ENCODE data around the gene RP2.
A peak's percentile ranks its signal among the peaks of the same experiment; 100 is the strongest.

The RP2 gene

DNA sequence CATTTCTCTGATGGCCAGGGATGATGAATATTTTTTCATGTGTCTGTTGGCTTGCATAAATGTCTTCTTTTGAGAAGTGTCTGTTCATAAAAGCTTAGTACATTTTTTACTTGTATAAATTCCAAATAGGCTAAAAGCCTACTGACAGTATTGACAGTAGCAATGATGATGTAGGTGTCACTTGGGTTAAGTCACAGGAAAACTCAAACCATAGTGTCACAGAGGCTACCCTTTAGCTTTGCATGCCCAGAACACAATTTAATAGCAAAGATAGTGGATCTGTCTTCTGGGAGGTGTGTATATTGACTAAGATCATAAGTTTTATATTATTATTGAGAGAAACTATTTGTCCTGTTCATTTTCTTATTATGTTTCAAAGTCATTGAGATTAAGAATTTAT lies 8.1 kb downstream of the RP2 start:
- DNase-seq (ENCODE audit: low read depth), result no peak

DNA sequence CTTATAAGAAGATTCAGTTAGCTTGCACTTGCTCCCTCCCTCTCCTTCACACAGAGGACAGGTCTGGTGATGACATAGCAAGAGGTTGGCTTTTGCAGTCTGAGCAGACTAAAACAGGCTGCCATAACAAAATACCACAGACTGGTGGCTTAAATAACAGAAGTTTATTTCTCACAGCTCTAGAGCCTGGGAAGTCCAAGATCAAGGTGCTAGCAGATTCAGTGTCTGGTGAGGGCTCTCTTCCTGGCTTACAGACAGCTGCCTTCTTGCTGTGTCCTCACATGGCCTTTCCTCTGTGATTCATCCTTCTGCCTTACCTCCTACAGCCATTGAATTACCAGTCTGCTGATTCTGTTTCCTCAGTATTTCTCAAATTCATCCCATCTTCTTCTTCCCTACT lies 13.1 kb downstream of the RP2 start:
- DNase-seq (ENCODE audit: low read depth), result no peak

DNA sequence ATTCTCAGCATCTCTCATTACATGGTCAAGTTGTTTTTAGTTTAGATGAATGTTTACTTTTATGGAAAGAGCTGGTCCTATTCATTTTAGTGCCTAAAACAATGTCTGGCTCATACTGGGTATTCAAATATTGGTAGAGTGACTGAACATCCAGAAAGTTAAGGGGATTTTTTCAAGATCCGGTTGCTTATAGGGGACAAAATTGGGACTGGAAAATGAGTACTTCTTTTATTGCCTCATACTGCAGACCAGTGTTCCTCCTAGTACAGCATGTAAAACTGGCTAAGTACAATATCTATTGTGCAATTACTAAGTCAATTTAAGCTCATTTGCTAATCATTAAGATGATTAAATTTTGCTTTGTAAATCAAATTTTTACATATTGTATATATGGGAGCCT lies 13.9 kb downstream of the RP2 start:
- no peak for DNase-seq (ENCODE audit: low read depth)

DNA sequence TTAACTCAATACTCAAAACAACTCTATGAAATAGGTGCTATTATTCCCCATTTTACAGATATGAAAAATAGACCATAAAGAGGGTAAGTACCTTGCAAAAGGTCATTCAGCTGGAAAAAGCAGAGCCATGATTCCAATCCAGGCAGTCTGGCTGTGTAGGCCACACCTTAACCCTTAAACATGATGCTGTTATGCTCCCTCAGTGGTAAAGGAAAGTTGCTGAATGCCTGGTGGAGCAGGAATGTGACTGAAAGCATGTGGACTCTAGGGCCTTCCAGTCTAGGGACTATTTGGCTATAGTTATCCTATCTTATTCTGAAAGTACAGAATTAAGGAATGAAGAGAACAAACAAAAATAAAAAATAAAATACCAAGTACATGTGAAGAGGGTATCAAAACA lies 19.6 kb downstream of the RP2 start:
- DNase-seq (ENCODE audit: low read depth), result no peak

DNA sequence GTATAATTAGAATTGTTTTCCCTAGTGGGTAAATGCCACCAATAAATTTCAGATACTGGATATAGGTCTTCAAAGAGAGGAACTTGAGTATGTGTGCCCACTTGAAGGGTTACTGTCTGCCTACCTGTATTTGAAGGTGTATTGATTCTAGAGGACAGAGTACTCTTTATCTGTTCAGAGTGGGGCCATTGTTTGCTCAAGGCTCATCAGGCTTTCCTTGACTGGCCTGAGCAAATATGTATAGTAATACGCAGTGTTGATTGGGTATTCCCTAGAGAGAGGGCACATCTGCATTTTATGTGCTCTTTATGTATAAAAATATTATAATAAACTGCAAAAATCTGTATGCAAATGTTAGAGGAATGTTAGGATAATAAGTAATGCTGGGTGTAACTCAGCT lies 23.7 kb downstream of the RP2 start:
- DNase-seq (ENCODE audit: low read depth), result no peak

DNA sequence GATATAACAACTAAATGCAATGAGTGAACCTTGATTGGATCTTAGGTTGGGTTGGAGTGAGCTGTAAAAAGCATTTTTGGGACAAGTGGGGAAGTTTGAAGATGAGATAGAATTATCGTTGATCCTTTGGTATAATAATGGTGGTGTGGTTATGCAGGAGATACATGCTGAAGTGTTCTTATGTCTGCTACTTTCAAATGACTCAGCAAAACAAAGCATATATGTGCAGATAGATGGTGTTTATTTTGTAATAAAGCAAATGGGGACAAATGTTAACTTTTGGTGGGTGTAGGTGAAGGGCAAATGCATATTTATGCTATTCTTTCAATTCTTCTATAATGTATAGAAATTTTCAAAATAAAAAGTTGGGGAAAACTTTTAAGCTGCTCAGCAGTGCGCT lies 26.2 kb downstream of the RP2 start:
- no peak for DNase-seq (ENCODE audit: low read depth)

DNA sequence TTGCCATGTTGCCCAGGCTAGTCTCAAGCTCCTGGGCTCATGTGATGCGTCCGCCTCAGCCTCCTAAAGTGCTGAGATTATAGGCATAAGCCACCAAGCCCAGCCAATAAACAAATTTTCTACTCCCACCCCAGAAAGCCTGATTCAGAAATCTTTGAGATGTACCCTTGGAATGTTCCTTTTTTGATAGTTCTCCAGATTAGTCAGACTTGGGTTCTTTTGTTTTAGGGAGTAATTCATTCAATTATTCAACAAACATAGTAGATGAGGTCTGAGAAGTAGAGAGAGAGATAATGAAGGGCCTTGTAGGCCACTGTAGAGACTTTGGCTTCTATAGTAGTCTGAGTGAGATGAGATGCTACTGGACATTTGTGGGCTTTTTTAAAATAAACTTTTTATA lies 27.8 kb downstream of the RP2 start:
- no peak for DNase-seq (ENCODE audit: low read depth)

DNA sequence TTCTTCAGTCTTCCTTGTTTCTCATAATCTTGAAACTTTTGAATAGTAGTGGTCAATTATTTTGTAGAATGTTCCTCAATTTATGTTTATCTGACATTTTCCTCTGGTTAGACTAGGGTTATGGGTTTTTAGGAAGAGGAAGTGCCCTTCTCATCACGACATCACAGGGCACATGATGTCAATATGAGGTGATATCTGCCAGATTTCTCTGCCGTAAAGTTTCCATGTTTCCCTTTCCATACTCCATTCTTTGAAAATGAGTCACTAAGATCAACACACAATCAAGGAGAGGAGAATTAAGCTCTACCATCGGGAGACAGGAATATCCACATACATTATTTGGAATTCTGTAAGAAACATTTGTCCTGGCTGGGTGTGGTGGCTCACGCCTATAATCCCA lies 28.4 kb downstream of the RP2 start:
- DNase-seq (ENCODE audit: low read depth), result no peak

DNA sequence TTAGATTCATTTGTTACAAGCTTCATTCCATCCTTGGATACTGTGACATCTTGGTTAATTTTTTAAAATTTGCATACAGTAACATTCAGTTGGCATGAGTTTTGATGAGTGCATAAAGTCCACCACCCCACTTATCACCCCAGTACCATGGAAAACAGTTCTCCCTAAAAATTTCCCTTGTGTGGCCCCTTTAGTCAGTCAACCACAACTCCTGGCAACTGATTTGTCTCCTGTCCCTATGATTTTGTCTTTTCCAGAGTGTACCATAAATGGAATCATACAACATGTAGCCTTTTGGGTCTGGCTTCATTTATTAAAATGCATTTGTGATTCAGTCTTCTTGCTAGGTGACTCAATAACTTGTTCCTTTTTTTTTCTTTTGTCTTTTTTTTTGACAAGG lies 29.9 kb downstream of the RP2 start:
- DNase-seq (ENCODE audit: low read depth), result no peak

DNA sequence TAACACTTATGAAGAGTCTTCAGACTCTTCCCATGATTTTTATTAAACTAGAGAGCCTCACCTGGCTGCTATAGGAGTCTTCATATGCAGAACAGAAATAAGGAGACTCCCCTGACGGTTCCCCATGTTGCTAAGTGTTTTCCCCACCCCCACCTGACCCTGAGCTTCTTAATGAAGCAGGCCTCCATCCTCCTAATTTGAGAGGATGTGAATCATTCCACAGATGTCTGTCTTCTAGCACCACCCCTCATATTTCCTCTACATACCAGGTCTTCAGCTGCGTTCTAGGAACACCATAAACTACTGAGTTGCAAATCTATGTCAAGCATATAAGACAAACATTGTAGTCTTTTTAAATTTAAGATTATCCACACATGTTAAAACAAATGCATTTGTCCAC lies 36.9 kb downstream of the RP2 start:
- no peak for DNase-seq (ENCODE audit: low read depth)

DNA sequence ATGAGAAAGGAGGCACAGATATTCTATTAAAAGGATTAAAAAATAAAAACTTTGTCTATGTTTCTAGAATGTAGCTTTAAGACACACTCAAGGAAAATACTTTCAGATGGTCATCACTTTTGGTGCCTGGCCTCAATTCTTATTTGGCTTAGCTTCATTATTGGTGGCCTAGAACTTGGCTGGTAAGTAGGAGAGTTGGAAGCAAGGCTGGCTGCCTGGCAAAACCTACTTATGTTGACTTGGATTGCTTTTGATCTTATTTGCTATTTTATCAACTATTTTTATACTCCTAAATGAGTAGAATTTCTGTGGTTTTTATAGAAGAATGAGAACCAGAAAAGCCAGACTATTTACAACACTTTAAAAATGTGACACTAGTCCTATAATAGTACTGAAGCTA lies 40.1 kb downstream of the RP2 start:
- no peak for DNase-seq (ENCODE audit: low read depth)

DNA sequence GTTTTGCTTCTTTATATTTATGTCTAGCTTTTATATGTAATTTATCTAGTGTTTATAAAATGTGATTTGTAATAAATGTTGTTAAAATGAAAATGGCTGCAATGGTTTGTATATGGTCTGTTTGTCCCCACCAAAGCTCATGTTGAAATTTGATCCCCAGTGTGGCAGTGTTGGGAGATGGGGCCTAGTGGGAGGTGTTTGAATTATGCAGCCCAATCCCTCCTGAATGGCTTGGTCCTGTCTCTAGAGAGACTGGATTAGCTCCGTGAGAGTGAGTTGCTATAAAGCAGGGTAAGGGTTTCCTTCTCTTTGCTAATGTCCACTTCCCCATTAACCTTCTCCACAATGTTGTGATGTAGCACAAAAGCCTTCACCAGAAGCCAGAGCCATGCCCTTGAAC lies 45.4 kb downstream of the RP2 start:
- no peak for DNase-seq (ENCODE audit: low read depth)

DNA sequence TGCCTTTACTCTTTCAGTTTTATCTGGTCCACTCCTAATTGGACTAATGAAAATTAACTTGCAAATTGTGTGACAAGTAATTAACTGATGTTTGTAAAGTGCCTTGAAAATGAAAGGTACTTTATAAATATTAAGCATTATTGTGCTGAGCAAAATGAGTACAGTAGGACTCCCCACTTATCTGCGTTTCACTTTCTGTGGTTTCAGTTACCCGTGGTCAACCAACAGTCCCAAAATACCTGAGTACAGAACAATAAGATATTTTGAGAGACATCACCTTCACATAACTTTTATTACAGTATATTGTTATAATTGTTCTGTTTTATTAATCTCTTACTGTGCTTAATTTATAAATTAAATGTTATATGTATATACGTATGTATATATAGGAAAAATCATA lies 48.0 kb downstream of the RP2 start:
- DNase-seq (ENCODE audit: low read depth), result no peak

DNA sequence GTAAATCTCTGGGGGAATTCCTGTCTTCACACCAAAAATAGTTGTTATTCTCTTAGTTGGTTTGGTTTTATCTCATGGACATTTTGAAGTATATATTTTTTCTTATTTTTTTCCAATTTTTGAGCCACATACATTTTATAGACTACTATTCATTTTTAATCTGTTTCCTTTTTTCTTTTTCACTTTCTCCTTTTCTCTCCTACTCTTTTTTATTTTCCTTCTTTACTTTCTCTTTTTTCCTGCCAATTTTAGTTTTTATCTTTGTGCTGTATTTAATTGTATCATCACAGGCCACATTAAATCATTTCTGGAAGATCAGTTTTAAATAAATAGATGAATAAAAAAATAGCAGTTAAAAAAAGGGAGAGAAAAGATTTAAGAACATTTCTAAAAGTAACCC lies 61.4 kb downstream of the RP2 start:
- no peak for DNase-seq (ENCODE audit: low read depth)

DNA sequence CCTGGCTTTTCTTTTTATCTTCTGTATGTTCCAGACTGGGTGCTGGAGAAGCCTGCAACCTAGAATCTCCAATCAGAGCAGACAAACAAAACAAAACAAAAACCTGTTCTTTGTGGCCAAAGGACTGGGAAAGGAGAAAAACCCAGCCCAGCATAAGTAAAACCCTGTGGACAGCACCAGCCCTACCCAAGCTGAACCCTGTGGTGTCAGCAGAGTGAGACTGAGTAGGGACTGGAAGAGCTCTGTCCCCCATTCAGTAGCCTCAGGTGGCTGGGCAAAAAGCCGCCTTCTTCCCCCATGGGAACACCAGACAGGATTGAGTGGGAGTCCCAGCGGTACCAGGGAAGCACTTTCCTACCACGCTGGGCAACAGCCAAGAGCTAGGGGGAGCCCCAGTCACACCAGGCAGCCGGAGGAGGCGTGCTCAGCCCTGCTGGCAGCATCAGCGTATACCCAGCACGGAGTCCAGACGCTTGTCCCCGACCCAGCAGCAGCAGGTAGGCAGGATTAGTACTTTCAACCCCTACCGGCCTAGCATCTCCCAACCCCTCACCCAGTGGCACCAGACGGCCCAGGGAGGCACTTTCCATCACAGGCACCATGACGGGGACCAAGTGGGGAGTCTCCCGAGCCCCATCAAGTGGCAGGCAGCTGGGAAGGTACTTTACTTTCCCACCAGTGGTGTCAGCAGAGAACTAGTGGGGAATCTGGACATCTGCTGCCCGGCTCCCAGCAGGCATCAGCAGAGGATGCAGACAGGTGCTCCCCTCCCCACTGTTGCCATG lies 66.8 kb downstream of the RP2 start:
- peak; percentile 28 for DNase-seq (ENCODE audit: low read depth)

DNA sequence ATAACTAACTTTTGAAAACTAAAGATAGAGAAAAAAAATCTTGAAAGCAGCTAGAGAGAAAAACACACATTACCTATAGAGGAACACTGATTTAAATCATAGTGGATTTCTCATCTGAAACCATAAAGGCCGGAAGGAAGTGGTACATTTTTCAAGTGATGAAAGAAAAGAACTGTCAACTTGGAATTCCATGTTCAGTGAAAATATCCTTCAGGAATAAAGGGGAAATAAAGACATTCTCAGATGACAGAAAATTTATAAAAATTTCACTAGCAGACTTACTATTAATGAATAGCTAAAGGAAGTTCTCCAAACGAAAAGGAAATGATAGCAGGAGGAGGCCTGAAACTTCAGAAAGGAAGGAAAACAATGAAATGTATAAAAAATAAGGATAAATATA lies 67.8 kb downstream of the RP2 start:
- no peak for DNase-seq (ENCODE audit: low read depth)

DNA sequence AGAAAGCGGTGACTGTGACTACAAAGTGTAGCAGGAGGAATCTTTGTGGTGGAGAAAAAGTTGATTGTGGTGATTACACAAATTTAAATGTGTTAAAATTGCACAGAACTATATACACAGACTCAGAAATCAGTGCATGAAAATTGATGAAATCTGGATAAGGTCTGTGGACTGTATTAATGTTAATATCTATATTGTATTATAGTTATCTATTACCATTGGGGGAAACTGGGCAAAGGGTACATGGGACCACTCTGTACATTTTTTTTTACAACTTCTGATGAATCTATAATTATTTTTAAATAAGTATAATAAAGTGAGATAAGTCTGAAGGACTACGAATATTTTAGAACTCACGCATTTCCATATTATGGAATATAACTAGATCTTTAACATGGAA lies 73.6 kb downstream of the RP2 start:
- DNase-seq (ENCODE audit: low read depth), result no peak

DNA sequence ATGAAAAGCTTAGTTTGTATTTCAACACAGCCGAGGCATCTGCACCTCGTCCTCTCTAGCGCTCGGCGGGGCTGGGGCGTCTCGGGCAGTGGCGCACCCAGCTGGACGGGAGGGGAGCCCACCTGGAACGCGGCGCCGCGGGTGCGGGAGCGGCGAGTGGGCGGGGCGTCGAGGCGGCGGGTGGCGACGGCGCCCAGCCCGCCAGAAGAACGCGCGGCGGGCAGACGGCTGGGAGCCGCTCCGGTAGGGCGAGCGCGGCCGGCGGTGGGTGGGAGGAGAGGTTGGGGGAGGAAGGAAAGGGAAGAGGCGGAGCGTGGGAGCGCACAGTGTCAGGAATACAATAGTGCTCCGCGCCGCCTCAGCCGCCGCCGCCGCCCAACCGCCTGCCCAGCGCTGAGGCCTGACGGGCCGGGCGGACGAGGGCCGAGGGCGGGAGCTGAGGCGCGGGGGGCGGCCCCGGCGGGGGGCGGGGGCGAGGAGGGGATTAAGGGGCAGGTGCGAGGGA lies 75.3 kb downstream of the RP2 start, which contains the start of gene JADE3:
TSS of gene JADE3 (plus strand) at position 324 of the 505 bp plus-strand sequence. CDS start 72,474 bp downstream, outside the sequence.
- DNase-seq (ENCODE audit: low read depth), result no peak

DNA sequence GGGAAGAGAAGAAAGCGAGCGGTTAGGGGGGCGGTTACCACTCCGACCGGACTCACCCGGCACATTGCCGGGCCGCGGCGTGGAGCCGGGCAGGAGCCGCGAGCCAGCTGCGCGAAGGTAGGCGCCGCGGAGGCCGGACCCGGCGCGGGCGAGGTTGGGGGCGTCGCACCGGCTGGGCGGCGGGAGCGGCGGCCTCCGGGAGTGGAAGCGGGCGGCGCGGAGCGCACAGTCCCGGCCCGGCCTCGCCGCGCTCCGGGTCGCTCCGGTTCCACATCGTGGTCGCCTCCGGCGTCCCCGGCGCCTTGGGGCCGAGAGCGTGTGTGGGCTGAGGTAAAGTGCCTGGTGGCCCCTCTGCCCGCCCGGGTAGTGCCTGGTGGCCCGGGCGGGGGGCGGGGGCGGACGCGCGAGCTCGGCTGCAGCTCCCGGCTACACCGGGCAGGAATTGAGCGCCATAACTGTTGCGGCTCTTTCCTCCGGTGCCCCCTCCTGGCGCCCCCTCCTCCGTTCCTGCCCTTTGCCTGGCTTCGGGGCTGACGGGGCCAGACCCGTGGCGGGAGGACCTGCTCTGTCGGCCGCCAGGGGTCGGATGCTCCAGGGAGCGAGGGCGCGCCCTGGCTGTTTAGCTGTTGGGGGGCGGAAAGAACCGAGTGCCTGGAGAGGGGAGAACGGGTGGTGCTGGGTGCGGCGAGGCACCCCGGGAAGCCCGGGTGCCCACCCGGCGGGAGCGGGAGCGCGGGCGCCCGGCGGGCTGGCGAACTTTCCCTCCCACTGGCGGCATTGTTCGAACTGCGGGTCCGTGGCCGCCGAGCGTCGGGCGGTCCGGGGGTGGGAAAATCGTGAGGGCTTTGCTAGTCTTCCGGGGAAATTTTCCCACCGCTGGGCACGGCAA lies 76.0 kb downstream of the RP2 start:
- DNase-seq (ENCODE audit: low read depth), result no peak

DNA sequence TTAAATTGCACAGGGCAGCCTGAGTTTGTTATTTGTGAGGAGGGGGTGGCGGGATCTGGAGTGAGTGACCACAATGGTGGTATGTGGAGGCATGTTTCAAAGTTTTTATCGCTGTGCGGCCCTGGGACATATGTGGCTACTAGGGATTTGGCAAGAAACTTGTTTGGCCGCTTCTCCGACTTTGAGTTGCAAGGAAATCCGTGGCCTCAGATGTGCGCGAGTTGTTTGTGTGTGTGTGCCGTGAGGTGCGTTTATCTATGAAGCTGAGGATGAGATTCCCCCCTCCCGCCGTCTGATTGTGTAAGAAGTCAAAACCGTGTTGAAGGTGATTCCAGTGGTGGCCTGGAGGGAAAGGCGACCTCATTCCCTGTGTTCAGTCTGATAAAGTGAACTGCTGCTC lies 76.8 kb downstream of the RP2 start:
- no peak for DNase-seq (ENCODE audit: low read depth)

DNA sequence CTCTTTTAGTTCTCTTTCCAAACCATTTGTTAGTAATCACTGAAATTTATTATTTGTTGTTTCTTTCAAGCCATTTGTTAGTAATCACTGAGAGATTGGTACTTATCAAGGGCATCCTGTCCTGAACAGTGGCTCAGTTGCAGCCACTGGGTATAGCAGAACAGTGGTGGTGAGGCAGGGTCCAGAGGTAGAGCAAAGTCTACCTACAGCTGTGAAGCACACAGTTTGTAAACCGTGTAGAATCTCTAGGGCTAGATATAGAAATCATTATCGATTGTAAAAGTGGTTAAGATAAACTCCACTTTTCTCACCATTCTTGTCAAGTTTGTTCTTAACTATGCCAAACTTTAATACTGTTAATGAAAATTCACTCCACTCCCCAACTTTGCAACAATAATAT lies 79.4 kb downstream of the RP2 start:
- DNase-seq (ENCODE audit: low read depth), result no peak

DNA sequence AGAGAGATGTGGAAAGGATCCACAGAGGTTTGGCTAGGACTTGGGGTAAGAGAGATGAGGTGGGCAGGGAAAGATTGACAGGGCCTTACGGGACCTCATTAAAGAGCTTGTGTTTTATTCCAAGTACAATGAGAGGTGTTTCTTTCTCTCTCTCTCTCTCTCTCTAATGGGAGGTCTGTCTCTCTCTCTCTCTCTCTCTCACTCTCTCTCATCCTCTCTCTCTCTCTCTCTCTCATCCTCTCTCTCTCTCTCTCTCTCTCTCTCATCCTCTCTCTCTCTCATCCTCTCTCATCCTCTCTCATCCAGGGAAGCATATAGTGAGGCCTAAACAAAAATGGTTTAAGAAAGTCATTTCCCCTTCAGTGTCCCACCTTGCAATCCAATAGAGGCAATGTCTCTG lies 80.8 kb downstream of the RP2 start:
- no peak for DNase-seq (ENCODE audit: low read depth)

DNA sequence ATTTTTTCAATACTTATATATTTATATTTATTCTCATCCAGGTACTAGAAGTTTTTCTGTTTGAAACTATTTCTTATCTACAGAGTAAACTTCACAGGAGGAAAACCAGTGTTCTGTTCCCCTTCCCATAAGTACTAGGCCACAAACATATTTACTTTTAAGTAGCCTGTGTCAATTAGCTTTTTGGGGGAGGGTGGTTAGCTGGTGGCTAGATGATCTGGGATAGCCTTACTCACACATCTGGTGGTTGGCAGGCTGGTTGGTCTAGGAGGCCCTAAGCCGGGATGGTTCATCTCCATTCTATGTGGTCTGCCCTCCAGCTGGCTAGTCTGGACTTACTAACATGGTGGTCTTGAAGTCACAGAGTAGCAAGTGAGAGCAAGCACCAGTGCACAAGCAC lies 81.6 kb downstream of the RP2 start:
- DNase-seq (ENCODE audit: low read depth), result no peak

Measured in stimulated activated CD8-positive, alpha-beta memory T cell treated with anti-CD3 and anti-CD28 coated beads, Interleukin-4, amount 100 ng/mL, for 24 hours (primary cell).